GM21723 (cell line): ENCODE measurements around the gene NFKBIA.
"Not testable (repeated sequence)": the region's sequence is repeated elsewhere in the genome, so short reads cannot be mapped to it uniquely, and the experiment has no call there.

ENCODE experiments used
- ATAC-seq: cut with Tn5 transposase; IDR thresholded peaks from one replicate; pipeline ENCODE4 v1.9.1; 2021; ENCODE audit warnings: mild to moderate bottlenecking, moderate library complexity; ENCODE audit not compliant: unreplicated experiment

The NFKBIA gene

DNA sequence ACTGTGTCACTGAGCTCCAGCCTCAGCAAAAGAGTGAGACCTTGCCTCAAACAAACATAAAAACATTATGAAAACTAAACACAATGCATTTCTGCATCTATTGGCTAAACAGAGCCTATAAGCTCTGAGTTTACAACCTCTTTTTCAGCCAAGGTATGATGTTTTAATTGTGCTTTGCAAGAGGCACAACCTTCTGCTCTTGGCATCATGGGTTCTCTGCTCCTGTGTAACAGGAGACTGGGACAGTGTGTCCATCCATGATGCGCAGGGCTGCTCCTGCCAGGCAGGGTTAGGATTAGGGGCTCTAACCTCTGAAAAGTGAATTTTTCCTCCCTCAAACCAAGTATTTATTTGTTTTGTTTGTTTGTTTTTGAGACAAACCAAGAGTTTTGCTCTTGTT, 5.0 kb upstream of the NFKBIA start:
- ATAC-seq, result no peak

DNA sequence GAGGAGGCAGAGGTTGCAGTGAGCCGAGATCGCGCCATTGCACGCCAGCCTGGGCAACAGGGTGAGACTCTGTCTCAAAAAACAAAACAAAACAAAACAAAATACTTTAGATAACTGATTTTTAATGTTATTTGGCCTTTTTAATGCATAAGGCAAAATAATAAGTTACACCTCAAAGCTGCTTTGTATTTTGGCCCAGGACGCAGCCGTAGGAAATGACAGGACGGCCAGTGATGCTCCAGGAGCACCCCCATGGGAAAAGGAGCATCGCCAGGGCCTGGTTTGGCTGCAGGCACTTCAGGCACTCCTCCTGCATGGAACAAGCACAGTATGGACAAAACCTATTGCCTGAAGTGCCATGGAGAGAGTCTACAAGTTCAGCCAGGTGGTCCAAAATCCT, 3.5 kb upstream of the NFKBIA start:
- no peak for ATAC-seq

DNA sequence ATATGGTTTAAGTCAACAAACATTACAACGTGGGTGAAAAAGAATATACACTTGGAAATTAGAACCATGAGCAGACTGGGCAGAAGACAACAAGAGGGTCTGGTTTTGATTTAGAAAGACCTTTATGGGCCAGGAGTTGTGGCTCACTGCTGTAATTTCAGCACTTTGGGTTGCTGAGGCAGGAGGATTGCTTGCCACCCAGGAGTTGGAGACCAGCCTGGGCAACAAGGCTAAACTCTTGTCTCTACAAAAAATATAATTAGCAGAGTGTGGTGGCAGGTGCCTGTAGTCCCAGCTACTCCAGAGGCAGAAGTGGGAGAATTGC, 2.7 kb upstream of the NFKBIA start:
- ATAC-seq, result no peak

DNA sequence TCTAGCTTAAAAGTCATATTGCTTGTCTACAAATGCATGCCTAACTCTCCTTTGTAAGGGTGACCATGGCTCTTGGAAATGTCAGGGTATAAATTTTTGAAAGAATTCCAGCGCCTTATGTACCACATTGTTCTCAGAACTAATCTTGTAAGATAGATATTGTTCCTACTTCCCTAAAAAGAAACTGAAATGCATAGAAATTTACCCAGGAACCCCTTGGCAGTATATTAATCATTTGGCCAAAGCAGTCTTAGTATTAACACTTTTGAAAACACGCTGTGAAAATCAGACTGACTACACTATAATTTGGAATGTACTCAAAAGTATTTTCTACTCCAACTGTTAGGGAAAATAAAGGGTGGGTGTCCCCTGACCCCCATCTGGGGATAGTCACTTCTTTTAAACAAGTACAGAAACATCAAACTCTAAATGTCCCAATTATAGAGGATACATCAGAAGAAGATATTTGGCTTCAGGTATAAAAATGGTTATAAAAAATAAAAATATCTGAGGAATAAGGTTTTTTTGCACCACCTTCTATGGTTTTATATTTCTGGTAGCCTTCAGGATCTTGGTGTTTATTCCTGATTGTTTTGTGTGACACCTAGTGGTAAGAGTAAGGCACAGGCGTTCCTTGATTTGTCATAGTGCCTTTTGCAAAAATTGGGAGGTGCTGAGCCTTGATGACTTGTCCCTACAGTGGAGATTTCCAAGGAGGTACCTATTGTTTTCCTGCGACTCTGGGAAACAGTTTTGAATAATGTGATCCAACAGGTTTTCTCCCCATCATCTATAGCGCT, 2.2 kb upstream of the NFKBIA start:
- no peak for ATAC-seq

DNA sequence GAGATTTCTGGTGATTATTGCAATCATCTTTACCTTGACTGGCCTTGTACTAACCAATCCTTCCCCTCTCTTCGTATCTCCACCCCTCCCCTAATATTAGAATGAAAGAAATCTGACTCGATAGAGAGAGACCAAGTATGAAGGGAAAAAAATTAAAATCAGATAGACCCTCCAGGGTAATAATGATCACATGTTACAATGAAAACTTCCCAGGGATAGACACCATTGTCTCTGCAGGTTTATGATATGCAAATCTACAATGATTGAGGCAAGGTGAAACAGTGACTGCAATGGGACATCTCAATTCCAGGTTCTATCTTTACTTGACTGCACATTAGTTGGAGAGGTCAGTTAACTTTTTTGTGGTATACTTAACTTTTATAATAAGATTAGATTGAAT, 1.5 kb upstream of the NFKBIA start:
- no peak for ATAC-seq

DNA sequence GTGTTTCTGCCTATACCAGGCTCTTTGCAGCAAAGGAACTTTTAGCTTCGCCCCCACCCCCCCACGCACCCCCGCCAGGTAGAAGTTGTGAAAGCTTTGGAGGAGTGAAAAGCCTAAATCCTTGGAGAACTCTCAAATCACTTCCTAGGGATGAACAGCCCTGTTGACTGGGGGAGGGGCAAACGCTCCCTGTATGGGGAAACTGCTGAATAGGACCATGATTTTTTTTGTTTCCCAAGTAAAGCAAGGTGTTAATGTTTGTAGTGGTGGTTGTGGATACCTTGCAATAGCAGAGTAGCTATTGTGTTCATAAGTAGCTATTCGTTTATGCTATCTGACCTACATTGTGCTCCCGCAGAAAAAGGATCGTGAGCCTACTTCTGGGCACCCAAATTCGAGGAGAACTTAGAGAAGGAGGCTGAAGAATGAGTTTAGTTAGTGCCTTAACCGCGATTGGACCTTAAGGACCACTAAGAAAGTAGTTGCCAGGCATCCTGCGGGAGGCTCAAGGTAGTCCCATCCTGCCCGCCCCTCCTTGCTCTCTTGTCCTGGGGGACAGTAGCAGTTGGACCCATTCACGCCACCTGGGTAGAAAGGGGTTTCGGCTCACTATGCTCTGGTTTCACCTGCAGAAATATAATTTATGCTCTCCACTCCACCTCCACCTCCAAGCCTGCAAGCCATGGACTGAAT, 901 bp upstream of the NFKBIA start:
- ATAC-seq, result no peak

DNA sequence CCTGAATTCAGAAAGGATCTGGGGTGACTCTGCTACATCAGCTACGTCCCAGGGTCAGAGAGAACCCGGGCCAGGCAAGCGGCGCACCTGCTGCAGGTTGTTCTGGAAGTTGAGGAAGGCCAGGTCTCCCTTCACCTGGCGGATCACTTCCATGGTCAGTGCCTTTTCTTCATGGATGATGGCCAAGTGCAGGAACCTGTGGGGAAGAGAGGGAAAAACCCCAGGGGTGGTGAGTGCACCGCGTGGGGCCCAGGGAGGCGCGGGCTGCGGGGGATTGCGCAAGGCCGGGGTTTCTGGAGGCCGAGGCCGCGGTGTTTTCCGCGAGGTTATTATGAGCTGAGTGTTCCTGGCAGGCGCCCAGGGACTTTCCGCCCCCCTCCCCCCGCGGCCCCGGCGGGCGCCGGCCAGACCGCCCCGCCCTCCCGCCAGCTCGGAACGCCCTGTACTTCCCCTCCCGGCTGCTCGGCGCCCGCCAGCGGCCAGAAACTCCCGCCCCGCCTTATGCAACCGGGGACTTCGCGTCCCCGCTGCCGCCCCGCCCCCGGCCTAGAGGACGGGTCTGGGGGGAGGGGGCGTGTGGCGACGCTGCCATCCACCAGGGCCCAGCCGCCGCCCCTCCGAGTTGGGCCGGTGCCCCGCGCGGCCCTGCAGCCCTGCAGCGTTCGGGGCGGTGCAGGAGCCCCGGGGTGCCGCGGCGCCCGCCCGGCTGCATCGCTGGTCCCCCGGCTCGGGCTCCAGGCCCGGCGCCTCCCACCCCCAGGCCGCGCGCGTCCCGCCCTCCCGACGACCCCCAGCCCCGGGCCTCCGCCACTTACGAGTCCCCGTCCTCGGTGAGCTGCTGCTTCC, 723 bp downstream of the NFKBIA start:
- peak; percentile 51 for ATAC-seq

DNA sequence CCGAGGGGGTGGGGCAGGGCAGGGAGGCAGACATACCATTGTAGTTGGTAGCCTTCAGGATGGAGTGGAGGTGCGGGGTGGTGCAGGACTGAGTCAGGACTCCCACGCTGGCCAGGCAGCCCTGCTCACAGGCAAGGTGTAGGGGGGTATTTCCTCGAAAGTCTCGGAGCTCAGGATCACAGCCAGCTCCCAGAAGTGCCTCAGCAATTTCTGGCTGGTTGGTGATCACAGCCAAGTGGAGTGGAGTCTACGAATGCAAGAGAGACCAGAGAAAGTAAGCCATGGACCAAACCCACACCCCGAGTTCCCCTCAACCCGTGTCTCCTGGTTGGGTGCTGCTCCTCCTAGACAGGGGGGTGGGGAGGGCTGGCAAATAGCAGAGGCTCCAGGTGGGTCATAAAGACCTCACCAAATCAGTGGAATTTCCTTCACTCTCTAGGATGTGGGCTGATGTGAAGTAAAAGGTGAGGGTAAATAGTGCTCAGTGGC, 1.4 kb downstream of the NFKBIA start:
- ATAC-seq, result no peak

DNA sequence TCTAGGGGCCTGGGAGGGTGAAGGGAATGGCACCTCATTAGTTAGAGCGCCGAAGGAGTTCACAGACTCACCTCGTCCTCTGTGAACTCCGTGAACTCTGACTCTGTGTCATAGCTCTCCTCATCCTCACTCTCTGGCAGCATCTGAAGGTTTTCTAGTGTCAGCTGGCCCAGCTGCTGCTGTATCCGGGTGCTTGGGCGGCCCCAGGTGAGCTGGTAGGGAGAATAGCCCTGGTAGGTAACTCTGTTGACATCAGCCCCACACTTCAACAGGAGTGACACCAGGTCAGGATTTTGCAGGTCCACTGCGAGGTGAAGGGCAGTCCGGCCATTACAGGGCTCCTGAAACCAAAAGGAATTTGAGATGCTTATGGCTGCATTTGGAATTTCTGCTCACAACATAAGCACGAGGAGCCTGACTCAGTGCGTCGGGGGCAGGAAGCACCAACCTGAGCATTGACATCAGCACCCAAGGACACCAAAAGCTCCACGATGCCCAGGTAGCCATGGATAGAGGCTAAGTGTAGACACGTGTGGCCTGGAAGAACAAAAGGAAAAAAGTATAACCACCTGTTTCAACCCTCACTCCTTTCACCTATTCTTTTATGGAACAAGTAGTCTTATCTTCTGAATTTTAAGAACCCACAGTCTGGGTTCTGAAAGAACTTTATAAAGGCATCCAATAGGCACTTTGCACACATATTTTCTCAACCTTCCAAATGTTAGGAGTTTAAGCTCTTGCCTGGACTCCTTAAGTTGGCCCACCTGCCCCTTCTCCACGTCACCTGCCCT, 2.0 kb downstream of the NFKBIA start:
- no peak for ATAC-seq

DNA sequence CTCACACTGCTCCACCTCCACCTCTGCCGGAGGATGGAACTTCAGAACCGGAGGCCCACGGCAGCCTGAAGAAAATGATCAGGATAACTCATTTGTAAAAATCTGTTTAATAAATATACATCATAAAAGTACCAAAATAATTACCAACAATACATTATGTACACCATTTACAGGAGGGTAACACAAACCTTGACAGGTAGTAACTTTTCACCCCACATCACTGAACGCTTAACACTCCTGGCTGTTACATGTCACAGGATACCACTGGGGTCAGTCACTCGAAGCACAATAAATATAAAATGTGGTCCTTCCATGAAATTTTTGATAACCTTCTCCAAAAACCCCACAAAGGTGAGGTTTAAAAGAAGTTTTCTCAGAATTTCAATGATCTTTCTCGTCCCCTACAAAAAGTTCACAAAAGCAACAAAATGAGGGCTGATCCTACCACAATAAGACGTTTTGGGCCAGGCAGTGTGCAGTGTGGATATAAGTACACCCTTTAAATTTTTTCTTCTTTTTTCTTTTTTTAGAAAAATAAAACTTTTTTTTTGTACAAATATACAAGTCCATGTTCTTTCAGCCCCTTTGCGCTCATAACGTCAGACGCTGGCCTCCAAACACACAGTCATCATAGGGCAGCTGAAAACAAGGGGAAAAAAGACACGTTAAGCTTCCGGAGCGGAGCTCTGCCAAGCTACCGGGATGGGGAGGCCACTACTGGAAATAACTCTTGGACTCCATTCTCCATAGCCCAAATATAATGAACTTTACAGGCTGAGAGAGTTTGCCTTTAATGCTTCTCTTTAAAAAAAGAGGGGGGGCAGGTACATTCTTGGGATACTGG, 2.9 kb downstream of the NFKBIA start:
- ATAC-seq, result no peak

DNA sequence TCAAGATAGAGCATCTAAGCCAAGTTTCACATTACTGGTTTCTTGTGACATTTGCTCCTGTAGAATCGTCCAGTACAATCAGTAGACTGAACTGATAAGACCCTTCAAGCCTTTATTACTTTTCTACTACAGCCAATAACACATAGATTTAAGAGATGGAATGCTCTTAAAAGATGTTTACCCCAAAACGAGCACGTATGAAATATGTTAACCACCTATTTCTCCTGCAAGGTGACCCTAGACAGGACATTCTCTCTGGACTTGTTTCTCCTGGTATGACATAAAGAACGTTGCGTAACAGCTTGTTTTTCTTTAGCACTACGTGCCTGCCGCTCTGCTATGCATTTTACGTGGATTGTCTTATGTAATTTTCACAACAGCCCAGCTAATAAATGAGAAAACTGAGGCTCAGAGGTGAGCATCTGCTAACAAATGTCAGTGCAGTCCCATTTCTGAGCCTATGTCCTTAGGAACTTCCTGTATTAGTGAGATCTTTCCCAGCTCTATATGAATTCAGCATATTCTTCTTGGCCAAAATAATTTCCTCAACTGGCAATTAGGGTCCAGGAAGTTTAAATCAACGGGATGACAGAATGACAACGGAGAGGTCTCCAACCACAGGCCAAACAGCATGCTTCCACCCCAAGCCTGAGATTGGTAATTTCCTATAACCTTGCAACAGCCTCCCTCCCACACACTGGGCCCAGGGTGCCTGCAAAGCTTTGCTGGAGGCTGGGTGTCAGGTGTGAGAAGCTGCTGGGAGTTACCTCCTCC, 3.7 kb downstream of the NFKBIA start:
- no peak for ATAC-seq

DNA sequence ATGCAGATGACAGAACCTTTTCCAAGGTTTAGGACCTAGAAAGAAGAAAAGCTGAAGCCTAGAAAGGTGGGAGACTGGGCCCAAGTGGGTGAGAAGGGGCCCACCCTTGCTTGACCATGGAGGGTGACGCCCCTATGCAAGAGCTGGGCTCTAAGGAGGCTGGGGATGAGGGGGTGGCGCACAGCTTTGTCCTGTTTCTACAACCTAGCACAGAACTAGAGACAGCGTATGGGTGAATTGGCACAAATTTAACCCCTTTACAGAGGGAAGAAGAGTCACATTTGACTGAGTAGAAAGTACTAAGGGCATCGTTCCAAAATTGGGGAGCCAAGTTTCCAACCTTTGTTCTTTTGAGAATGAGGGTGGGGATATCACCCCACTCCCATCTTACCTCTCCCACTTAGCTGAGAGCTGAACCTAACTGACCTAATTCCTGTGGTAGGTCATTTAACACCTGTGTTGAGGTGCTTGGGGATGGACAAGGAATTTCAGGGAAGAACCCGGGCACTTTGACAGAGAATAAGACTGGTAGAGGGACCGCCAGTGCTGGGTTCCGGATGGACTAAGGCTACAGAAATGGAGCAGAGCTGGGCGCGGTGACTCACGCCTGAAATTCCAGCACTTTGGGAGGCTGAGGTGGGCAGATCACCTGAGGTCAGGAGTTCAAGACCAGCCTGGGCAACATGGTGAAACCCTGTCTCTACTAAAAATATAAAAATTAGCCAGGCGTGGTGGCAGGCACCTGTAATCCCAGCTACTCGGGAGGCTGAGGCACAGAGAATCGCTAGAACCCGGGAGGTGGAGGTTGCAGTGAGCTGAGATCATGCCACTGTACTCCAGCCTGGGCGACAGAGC, 5.2 kb downstream of the NFKBIA start:
- ATAC-seq, result no peak

DNA sequence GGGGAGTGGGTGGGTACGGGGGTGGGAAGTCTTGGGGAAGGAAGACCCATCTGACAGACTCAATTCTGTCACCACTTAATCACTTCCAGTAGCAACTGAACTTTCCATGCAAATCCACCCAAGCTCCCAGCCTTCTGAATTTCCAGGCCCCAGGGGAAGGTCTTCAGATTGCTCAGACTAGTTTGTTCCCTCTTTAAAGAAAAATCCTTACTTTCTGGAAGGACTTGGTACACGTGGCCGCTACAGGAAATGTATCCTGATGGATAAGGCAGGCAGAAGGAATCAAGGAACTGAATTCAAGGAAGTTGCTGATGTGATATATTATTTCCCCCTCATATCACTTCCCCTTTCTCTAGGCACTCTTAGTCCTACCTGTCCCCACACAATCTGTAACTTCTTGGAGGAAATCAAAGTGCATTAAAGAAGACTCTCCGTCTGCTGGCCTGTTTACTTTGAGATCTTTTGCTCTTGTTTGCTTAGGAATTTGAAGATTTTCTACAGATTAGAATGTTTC, 6.4 kb downstream of the NFKBIA start:
- no peak for ATAC-seq

DNA sequence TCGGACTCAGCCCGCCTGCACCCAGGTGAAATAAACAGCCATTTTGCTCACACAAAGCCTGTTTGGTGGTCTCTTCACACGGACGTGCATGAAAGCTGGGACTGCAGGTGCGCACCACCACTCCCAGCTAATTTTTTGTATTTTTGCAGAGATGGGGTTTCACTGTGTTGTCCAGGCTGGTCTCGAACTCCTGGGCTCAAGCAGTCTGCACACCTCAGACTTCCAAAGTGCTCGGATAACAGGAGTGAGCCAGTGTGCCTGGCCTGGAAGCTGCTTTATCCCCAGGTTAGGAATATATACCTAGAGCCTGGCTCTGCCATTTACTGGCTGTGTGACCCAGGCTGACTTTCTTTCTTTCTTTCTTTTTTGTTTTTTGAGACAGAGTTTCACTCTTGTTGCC, 7.9 kb downstream of the NFKBIA start:
- ATAC-seq, result not testable (repeated sequence)

DNA sequence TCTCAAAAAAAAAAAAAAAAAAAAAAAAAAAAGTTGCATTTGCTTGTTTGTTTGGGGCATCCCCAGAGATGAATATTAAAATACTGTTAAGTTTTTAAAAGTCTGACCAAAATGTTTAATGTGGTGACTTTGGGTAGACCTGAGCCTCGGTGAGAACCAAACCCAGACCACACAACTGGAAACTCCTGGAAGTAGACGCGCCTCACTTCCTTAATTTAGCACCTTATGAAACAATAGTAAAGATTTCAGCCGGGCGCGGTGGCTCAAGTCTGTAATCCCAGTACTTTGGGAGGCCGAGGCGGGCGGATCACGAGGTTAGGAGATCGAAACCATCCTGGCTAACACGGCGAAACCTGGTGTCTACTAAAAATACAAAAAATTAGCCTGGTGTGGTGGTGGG, 9.3 kb downstream of the NFKBIA start:
- ATAC-seq, result no peak

DNA sequence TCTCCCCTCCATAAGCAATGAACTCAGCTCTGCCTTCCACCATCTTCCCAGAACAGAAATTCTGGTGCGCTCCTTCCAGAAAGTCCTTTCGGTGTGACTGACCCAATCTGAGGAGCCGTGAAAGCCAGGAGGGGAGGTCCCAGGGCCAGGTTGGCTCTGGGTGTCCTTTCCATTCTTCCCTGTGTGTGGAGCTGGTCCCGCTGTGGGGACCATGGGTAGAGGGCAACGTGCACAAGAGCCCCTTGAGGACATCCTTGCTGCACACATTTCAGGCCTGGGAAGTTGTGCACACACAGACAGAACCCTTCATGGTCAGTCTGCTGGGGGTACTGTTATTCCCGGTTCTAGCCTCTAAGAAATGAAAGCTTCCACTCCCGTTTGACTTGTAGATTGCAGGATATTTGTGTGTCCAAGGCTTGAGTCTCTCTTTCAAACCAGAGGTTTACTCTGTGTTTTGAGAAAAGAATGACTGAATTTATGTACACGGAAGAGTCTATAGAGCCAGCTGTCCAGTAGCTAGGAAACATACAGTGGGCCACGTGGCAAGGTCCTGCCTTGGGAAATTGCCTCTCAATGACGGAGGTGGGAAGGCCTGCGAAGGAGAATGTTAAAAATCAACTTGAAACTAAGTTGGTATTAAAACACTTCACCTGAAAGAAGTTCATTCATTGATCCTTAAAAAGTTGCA, 10.1 kb downstream of the NFKBIA start:
- ATAC-seq, result no peak

DNA sequence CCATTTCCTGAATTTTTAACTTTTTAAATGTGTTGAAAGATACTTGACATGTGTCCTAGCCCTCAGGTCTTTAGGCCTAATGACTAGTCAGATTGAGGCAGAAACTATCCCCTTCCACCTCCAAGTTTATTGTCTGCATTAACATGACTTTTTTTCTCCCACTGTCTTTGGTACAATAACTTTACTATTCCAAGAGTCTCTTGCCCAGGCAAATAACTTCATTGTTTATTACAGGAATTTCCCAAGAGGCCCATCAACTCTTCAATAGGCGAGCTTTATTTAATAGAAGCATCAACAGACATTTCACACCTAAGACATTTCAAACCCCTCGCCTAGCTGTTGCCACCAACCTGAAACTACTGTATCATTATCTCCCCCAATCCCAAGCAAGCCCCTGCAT, 10.7 kb downstream of the NFKBIA start:
- ATAC-seq, result no peak
